ENCODE measurements around the gene STUB1. TPM values are rescaled to one million over a fixed set of nuclear protein-coding genes. Genes with fewer than 3 reads are reported as not detected.
A peak's percentile ranks its signal among the peaks of the same experiment; 100 is the strongest.

Gene STUB1
- total and polyA plus RNA-seq, 12 donors, result 121 to 339 (median 190) TPM

DNA sequence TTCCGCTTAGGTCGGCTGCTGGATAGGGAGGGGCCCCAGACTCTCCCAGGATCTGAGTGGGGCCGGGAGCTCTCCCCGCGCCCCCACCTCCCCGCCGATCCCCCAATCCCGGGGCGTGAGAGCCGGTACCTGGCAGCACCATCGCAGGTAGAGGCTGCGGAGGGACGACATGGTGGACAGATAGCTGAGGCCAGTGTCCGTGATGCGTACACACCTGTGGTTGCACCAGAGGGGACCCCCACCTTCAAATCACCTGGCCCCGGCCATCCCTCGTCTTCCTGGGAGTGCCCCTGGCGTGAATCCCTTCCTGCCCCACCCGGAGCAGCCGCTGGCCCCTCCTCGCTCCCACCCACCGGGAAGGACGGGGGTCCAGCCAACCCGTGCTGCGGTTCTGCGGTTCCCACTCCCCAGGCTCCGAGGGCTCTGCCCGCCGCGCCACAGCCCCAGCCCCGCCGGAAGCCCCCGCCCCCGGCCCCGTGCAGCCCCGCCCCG, 14.7 kb downstream of the STUB1 start:
- Histone ChIP-seq H3K9me3 (replicated peaks in 1 of 3) (no peaks in the 10 kb centered on the region), H3K36me3 (replicated peaks in 1 of 2) (no peaks in the 10 kb centered on the region), H3K4me1 (replicated peaks in 1 of 2) (peaks cover 0 to 8% of the 10 kb centered on the region in 2 donors), H3K27me3 (peaks cover 29% of the 10 kb centered on the region), H3K27ac (peak overlapping the region in 1 of 5 donors; percentile 52), H3K4me3 (peak overlapping the region in 1 of 4 donors; percentile 41)
- WGBS, 4 donors, result 0 to 5% (median 3%) methylated on average over 5 to 37 of the region's 37 CpGs; no CpG with 5 or more reads in 1 of the 4 donors
- TF ChIP-seq POLR2A (IDR thresholded peaks at IDR 0.05) (no peak), CTCF (IDR thresholded peaks at IDR 0.05) (no peak)
- intact Hi-C loops (cut with DNase I), result no loop called here
- no peak for DNase-seq

DNA sequence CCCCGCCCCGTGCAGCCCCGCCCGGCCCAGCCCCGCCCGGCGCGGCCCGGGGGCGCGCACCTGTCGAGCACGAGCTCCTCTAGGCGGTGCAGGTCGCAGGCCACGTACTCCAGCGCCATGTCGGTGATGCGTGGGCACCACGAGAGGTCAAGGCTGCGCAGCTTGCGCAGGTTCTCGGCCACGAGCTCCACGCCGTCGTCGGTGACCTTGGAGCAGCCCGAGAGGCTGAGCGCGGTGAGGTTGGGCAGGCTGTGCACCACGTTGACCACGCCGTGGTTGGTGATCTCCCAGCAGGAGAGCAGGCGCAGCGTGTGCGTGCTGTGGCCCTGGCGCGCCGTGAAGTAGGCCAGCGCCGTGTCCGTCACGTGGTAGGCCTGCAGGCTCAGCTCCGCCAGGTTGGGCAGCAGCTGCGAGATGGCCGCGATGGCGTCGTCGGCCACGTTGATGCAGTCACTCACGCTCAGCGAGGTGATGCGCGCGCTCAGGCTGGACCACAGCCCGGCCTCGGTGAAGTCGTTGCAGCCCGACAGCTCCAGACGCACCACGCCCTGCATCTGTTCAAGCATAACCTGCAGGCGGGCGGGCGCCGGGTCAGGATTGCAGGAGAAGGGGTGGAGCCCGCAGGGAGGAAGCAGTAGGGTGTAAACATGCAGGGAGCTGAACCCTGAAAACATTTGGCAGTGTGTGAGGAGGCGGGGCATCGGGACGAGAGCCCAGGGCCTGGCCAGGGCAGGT, 15.3 kb downstream of the STUB1 start:
- Histone ChIP-seq H3K4me3 (peak overlapping the region in 1 of 4 donors; percentile 41), H3K27me3 (peaks cover 35% of the 10 kb centered on the region), H3K27ac (peak overlapping the region in 2 of 5 donors; percentile 34 to 52), H3K4me1 (replicated peaks in 1 of 2) (peaks cover 0 to 10% of the 10 kb centered on the region in 2 donors), H3K9me3 (replicated peaks in 1 of 3) (no peaks in the 10 kb centered on the region), H3K36me3 (replicated peaks in 1 of 2) (no peaks in the 10 kb centered on the region)
- TF ChIP-seq POLR2A (IDR thresholded peaks at IDR 0.05), result no peak
- 0 to 13% (median 3%) methylated on average over 3 to 71 of the region's 71 CpGs for WGBS, 4 donors
- intact Hi-C loops (cut with DNase I), result no loop called here
- peak in 6 of 7 donors; percentile 57 to 90 (median 62) for DNase-seq

GRCh38 chr16:698911-699671, 18.9 kb downstream of the STUB1 start:
- Histone ChIP-seq H3K27me3 (peaks cover 61% of the 10 kb centered on the region), H3K4me1 (replicated peaks in 1 of 2) (peaks cover 4 to 14% of the 10 kb centered on the region in 2 donors), H3K27ac (no peak overlapping the region), H3K36me3 (replicated peaks in 1 of 2) (no peaks in the 10 kb centered on the region), H3K9me3 (replicated peaks in 1 of 3) (no peaks in the 10 kb centered on the region), H3K4me3 (no peak overlapping the region)
- no peak for DNase-seq
- WGBS, 4 donors, result 58 to 72% (median 67%) methylated on average over 13 to 19 of the region's 19 CpGs
- TF ChIP-seq POLR2A (IDR thresholded peaks at IDR 0.05) (no peak), CTCF (IDR thresholded peaks at IDR 0.05) (no peak)
- intact Hi-C loops (cut with DNase I), result no loop called here

DNA sequence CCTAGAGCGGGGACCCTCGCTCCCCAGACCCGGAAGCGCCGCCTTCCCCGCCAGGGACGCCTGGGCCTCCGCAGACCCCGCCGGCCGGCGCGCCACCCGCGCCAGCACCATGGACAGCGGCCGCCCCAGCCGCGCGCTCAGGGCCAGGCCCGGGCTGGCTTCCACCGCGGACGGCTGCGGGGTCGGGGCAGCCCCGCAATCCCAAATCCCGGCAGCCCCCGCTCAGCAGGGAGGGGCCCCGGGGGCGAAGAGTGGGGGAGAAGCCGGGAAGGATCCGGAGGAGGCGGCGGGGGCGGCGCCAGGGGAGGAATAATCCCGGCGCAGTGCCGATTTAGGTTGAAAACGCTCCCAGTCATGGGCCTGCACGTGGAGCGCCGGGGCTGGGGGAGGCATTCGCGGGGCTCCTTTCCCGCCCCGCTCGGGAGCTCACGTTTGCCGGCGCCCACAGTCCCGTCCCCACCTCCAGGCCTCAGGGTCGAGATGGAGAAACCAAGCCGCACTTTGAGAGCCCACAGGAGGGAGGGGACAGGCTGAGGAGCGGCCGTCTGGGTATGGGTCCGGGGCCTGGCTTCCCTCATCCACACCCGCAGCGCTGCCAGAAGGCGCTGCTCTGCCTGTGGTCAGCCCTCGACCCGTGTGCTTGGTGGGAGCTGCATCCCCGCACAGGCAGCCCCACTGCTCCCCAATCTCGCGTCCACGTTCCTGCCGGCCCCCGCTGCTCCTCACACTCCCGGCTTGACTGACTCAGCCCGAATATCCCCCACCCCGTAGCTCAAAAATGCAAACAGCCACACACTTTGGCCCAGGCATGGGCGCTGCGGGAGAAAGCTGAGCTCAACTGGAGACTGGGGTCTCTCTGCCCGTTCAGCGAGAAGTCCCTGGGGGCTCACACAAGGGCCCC, 20.7 kb downstream of the STUB1 start:
- DNase-seq, result peak in 1 of 7 donors; percentile 28

More for the DNA sequence above, 20.7 kb downstream of the STUB1 start:
- intact Hi-C loops (cut with DNase I), result no loop called here
- no peaks in the 10 kb centered on the region for H3K9me3 ChIP-seq (replicated peaks in 1 of 3)
- no peak overlapping the region for H3K27ac ChIP-seq
- H3K27me3 ChIP-seq, result peaks cover 65% of the 10 kb centered on the region
- peaks cover 4 to 8% of the 10 kb centered on the region in 2 donors for H3K4me1 ChIP-seq (replicated peaks in 1 of 2)
- no peak overlapping the region for H3K4me3 ChIP-seq
- H3K36me3 ChIP-seq (replicated peaks in 1 of 2), result no peaks in the 10 kb centered on the region
- WGBS, 4 donors, result 0 to 5% (median 2%) methylated on average over 4 to 76 of the region's 76 CpGs
- TF ChIP-seq POLR2A (IDR thresholded peaks at IDR 0.05), result no peak
- no peak for TF ChIP-seq CTCF (IDR thresholded peaks at IDR 0.05)

All from adrenal gland (tissue), 12 donors.